Fibroblast of pulmonary artery (primary cell): Measurements from ENCODE around the gene SEMA5B.

Experiments
- DNase-seq: peaks from one replicate; pipeline ENCODE4 v3.0.0-alpha.2; 2010; ENCODE audit warnings: low read depth
- H3K4me3 ChIP-seq: replicated peaks from 2 replicates; pipeline ENCODE4 v1.5.1; 2011; ENCODE audit warnings: low read depth, mild to moderate bottlenecking, control low read depth, low read length, moderate library complexity
- CTCF ChIP-seq: IDR thresholded peaks from 2 replicates; pipeline ENCODE4 v1.5.1; 2011; ENCODE audit warnings: mild to moderate bottlenecking, control low read depth, low read length, inconsistent platforms; ENCODE audit errors: missing control alignments

SEMA5B gene

GRCh38 chr3:122936986-122937385, 90.6 kb downstream of the SEMA5B start:
- no peak for TF ChIP-seq CTCF
- DNase-seq = no peak
- H3K4me3 ChIP-seq = no peak overlapping the region

GRCh38 chr3:122936335-122936734, 91.2 kb downstream of the SEMA5B start:
- no peak for TF ChIP-seq CTCF
- DNase-seq = no peak
- H3K4me3 ChIP-seq = no peak overlapping the region

- no peak for DNase-seq
- TF ChIP-seq CTCF = no peak
- no peak overlapping the region for H3K4me3 ChIP-seq
These were observed 93.3 kb downstream of the SEMA5B start for GRCh38 chr3:122934251-122934650.

GRCh38 chr3:122932251-122932967, 95.2 kb downstream of the SEMA5B start:
- TF ChIP-seq CTCF = no peak
- H3K4me3 ChIP-seq = no peak overlapping the region
- DNase-seq = peak; percentile 22

- no peak overlapping the region for H3K4me3 ChIP-seq
- no peak for TF ChIP-seq CTCF
- DNase-seq = no peak
These were observed 95.9 kb downstream of the SEMA5B start for GRCh38 chr3:122931636-122932035.

GRCh38 chr3:122930063-122930997, 97.2 kb downstream of the SEMA5B start:
- no peak overlapping the region for H3K4me3 ChIP-seq
- no peak for DNase-seq
- TF ChIP-seq CTCF = no peak
